ENCODE measurements around the gene ZNF599.

The ZNF599 gene

DNA sequence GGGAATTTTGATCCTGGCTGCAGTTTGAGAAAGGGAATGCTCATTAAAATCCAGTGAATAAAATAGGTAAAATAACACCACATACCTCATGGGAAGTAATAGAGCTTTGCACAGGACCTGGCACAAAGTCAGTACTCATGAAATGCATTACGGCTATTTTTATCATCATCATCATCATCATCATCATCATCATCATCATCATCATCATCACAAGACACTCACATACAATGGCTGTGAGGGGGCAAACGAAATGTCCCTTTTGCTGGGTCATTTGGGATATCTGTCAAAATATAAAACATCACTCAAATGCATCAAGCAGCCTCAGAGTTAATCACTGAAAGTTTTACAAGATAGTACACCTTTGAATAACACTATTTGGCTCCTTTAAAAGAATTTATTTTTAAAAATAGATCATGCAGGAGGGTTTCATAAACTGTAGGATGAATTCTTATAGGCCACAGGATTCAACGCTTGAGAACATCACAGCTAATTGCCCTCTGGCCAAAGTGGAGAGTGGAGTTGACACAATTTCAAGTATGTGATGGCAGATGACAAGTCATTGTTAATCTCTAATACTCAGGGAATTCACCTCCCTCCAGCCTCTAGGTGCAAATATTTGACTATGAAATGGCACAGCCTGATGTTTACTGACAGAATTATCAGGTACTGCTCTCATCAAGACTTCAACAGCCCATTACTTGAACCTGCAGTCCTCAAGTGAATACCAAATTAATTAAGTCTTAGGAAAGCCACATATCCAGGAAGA is 14.2 kb upstream of the ZNF599 start:
- no peaks in the 10 kb centered on the region for H3K27me3 ChIP-seq (ENCODE audit: control insufficient read depth in 1 of 2, insufficient read depth in 2 of 2, low read length in 2 of 2)
- H3K4me3 ChIP-seq (ENCODE audit: low read length in 2 of 2), result no peak overlapping the region
- peaks cover 0 to 2% of the 10 kb centered on the region in 2 donors for H3K9me3 ChIP-seq (ENCODE audit: control insufficient read depth in 2 of 2, low read length in 2 of 2)
- H3K9ac ChIP-seq (ENCODE audit: low read length in 2 of 2), result no peak overlapping the region
- H3K27ac ChIP-seq (ENCODE audit: low read length), result no peak overlapping the region
- H3K4me1 ChIP-seq (ENCODE audit: control insufficient read depth, insufficient read depth, low read length), result no peaks in the 10 kb centered on the region
- no peaks in the 10 kb centered on the region for H3K36me3 ChIP-seq (ENCODE audit: control insufficient read depth in 2 of 2, insufficient read depth in 2 of 2, low read length in 2 of 2)

DNA sequence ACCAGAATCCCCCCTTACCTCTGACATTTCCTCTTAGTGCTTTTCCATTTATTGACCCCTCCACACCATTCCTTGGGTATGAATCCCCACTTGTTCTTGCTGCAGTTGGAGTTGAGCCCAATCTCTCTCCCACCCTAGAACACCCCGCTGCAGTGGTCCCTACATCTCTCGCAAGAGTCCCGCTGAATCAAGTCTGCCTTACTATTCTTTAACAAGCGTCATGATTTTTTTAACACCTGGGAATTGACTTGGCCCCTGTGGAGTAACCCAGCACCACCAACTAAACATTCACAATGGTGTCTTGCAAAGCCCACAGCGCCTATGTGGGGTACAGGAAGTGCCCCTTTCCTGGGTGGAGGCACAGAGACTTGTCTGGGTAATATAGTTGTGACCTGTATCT is 13.2 kb upstream of the ZNF599 start:
- Histone ChIP-seq H3K27ac (ENCODE audit: low read length) (no peak overlapping the region), H3K27me3 (ENCODE audit: control insufficient read depth in 1 of 2, insufficient read depth in 2 of 2, low read length in 2 of 2) (no peaks in the 10 kb centered on the region), H3K36me3 (ENCODE audit: control insufficient read depth in 2 of 2, insufficient read depth in 2 of 2, low read length in 2 of 2) (no peaks in the 10 kb centered on the region), H3K9me3 (ENCODE audit: control insufficient read depth in 2 of 2, low read length in 2 of 2) (peaks cover 0 to 2% of the 10 kb centered on the region in 2 donors), H3K9ac (ENCODE audit: low read length in 2 of 2) (no peak overlapping the region), H3K4me1 (ENCODE audit: control insufficient read depth, insufficient read depth, low read length) (no peaks in the 10 kb centered on the region), H3K4me3 (ENCODE audit: low read length in 2 of 2) (no peak overlapping the region)

DNA sequence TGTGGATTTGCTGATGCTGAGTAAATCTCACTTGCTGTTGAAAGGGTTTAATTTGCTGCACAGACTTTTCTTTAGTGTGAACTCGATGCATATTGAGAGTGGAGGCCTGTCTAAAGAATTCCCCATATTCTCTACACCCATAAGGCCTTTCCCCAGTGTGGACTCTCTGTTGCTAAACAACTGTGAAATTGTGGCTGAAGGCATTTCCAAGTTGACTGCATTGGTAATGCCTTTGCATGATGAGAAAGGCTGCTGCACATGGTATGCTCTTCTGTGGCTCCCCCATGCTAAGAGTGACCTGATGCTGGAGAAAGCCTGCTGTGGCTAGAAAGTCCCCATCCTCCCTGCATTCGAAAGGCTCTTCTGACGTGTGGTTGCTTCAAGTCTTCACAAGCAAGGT is 6.6 kb upstream of the ZNF599 start:
- Histone ChIP-seq H3K4me3 (ENCODE audit: low read length in 2 of 2) (no peak overlapping the region), H3K36me3 (ENCODE audit: control insufficient read depth in 2 of 2, insufficient read depth in 2 of 2, low read length in 2 of 2) (no peaks in the 10 kb centered on the region), H3K9me3 (ENCODE audit: control insufficient read depth in 2 of 2, low read length in 2 of 2) (peaks cover 0 to 3% of the 10 kb centered on the region in 2 donors), H3K27ac (ENCODE audit: low read length) (no peak overlapping the region), H3K4me1 (ENCODE audit: control insufficient read depth, insufficient read depth, low read length) (no peaks in the 10 kb centered on the region), H3K9ac (ENCODE audit: low read length in 2 of 2) (no peak overlapping the region), H3K27me3 (ENCODE audit: control insufficient read depth in 1 of 2, insufficient read depth in 2 of 2, low read length in 2 of 2) (no peaks in the 10 kb centered on the region)

DNA sequence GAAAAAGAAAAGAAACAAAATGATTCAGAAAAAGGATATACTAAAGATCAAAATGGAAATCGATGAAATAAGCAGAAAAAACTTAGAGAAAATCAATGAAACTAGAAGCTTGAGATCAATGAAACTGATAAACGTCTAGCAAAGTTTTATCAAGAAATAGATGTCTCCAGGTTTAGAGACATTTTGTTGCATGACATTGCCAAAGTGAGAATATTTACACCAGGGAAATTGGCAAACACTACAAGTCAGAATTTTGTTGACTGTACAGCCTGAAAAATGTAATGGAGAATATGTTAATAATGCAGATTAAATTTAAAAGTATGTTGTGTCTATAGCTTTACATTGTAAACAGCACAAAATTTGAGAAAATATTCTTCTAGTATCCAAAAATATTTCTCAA is 5.3 kb upstream of the ZNF599 start:
- no peak overlapping the region for H3K9ac ChIP-seq (ENCODE audit: low read length in 2 of 2)
- no peaks in the 10 kb centered on the region for H3K36me3 ChIP-seq (ENCODE audit: control insufficient read depth in 2 of 2, insufficient read depth in 2 of 2, low read length in 2 of 2)
- no peak overlapping the region for H3K27ac ChIP-seq (ENCODE audit: low read length)
- no peaks in the 10 kb centered on the region for H3K4me1 ChIP-seq (ENCODE audit: control insufficient read depth, insufficient read depth, low read length)
- no peak overlapping the region for H3K4me3 ChIP-seq (ENCODE audit: low read length in 2 of 2)
- H3K9me3 ChIP-seq (ENCODE audit: control insufficient read depth in 2 of 2, low read length in 2 of 2), result peaks cover 0 to 3% of the 10 kb centered on the region in 2 donors
- no peaks in the 10 kb centered on the region for H3K27me3 ChIP-seq (ENCODE audit: control insufficient read depth in 1 of 2, insufficient read depth in 2 of 2, low read length in 2 of 2)

DNA sequence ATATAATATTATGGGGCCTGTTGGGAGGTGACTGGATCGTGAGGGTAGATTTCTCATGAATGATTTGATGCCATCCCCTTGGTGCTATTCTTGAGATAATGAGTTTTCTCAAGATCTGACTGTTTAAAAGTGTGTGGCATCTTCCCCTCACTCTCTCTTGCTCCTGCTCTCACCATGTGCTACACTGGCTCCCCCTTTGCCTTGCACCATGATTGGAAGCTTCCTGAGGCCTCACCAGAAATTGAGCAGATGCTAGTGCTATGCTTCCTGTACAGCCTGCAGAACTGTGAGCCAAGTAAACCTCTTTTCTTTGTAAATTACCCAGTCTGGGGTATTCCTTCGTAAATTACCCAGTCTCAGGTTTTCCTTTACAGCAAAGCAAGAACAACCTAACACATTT is 1.8 kb upstream of the ZNF599 start:
- Histone ChIP-seq H3K9ac (ENCODE audit: low read length in 2 of 2) (no peak overlapping the region), H3K36me3 (ENCODE audit: control insufficient read depth in 2 of 2, insufficient read depth in 2 of 2, low read length in 2 of 2) (peaks cover 0 to 2% of the 10 kb centered on the region in 2 donors), H3K9me3 (ENCODE audit: control insufficient read depth in 2 of 2, low read length in 2 of 2) (peaks cover 0 to 3% of the 10 kb centered on the region in 2 donors), H3K27me3 (ENCODE audit: control insufficient read depth in 1 of 2, insufficient read depth in 2 of 2, low read length in 2 of 2) (no peaks in the 10 kb centered on the region), H3K4me3 (ENCODE audit: low read length in 2 of 2) (no peak overlapping the region), H3K4me1 (ENCODE audit: control insufficient read depth, insufficient read depth, low read length) (peaks cover 11% of the 10 kb centered on the region), H3K27ac (ENCODE audit: low read length) (no peak overlapping the region)

DNA sequence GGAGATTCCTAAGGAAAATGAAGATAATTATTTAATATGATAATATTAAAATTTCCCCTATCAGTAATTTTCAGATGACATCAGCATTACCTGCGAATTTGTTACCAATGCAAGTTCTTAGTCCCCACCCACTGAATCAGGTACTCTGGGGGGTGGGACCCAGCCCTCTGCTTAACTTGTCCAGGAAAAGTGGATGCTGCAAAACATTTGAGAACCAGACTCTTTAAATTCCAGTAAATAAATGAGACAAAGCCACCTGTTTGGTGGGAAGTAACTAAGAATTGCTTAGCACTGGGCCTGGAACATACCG is 495 bp upstream of the ZNF599 start:
- Histone ChIP-seq H3K4me1 (ENCODE audit: control insufficient read depth, insufficient read depth, low read length) (peaks cover 11% of the 10 kb centered on the region), H3K27ac (ENCODE audit: low read length) (no peak overlapping the region), H3K9me3 (ENCODE audit: control insufficient read depth in 2 of 2, low read length in 2 of 2) (peaks cover 0 to 3% of the 10 kb centered on the region in 2 donors), H3K36me3 (ENCODE audit: control insufficient read depth in 2 of 2, insufficient read depth in 2 of 2, low read length in 2 of 2) (peaks cover 7 to 9% of the 10 kb centered on the region in 2 donors), H3K4me3 (ENCODE audit: low read length in 2 of 2) (peak overlapping the region; percentile 94 to 95), H3K9ac (ENCODE audit: low read length in 2 of 2) (no peak overlapping the region), H3K27me3 (ENCODE audit: control insufficient read depth in 1 of 2, insufficient read depth in 2 of 2, low read length in 2 of 2) (no peaks in the 10 kb centered on the region)

DNA sequence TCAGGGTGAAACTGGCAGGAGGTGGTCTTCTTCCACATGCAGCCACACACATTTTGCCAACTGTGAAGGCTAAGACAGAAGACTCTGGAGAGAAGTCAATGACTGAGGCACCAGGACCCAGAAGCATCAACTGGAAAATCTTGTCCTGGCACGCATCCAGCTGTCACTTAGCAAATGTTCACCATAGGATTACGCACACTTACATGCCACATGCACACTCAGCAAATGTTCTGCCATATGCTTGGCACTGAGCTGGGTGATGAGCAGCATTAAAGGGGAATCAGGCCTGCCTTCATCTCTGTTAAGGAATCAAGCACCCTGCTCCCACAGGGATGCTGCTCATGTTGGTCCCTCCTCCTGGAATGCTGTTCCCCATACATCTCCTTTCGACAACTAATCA is 5.1 kb downstream of the ZNF599 start:
- Histone ChIP-seq H3K9me3 (ENCODE audit: control insufficient read depth in 2 of 2, low read length in 2 of 2) (peaks cover 0 to 6% of the 10 kb centered on the region in 2 donors), H3K4me1 (ENCODE audit: control insufficient read depth, insufficient read depth, low read length) (peaks cover 11% of the 10 kb centered on the region), H3K36me3 (ENCODE audit: control insufficient read depth in 2 of 2, insufficient read depth in 2 of 2, low read length in 2 of 2) (peaks cover 38 to 48% of the 10 kb centered on the region in 2 donors), H3K4me3 (ENCODE audit: low read length in 2 of 2) (no peak overlapping the region), H3K9ac (ENCODE audit: low read length in 2 of 2) (no peak overlapping the region), H3K27me3 (ENCODE audit: control insufficient read depth in 1 of 2, insufficient read depth in 2 of 2, low read length in 2 of 2) (no peaks in the 10 kb centered on the region), H3K27ac (ENCODE audit: low read length) (no peak overlapping the region)

DNA sequence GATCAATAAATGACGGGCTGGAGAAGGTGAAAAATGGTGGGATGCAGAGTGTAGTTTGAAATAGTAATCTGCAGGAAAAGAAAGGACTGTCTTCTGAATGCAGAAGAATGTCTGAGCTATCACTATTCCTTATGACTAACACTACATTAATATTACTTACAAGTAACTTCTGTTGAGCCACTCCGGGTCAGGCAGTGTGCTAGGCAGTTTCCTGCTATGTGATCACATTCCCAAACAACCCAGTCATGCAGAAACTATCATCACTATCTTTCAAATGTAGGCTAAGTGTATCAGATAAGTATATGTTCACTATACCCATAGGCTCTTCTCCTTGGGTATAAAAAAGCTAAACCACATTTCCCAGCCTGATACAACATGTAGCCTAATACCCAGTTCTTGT is 6.6 kb downstream of the ZNF599 start:
- no peak overlapping the region for H3K4me3 ChIP-seq (ENCODE audit: low read length in 2 of 2)
- H3K27me3 ChIP-seq (ENCODE audit: control insufficient read depth in 1 of 2, insufficient read depth in 2 of 2, low read length in 2 of 2), result no peaks in the 10 kb centered on the region
- no peak overlapping the region for H3K9ac ChIP-seq (ENCODE audit: low read length in 2 of 2)
- peaks cover under 1% of the 10 kb centered on the region for H3K4me1 ChIP-seq (ENCODE audit: control insufficient read depth, insufficient read depth, low read length)
- peaks cover 40 to 48% of the 10 kb centered on the region in 2 donors for H3K36me3 ChIP-seq (ENCODE audit: control insufficient read depth in 2 of 2, insufficient read depth in 2 of 2, low read length in 2 of 2)
- H3K27ac ChIP-seq (ENCODE audit: low read length), result no peak overlapping the region
- peaks cover 5 to 6% of the 10 kb centered on the region in 2 donors for H3K9me3 ChIP-seq (ENCODE audit: control insufficient read depth in 2 of 2, low read length in 2 of 2)

DNA sequence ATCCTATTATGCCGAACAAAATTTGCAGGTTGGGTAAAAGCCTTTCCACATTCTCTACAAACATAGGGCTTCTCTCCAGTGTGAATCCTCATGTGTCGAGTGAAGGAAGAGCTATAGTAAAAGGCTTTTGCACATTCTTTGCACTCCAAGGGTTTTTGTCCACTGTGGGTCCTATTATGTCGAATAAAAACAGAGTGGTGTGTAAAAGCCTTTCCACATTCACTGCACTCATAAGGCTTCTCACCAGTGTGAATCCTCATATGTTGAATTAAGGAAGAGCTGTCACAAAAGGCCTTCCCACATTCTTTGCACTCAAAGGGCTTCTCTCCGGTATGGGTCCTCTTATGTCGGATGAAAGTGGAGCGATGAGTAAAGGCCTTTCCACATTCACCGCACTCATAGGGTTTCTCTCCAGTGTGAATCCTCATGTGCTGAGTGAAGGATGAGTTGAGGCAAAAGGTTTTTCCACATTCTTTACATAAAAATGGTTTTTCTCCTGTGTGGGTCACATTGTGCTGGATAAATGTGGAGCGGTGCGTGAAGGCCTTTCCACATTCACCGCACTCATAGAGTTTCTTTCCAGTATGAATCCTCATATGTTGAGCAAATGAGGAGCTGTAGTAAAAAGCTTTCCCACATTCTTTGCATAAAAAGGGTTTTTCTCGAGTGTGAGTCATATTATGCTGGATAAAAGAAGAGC is 13.6 kb downstream of the ZNF599 start:
- no peak overlapping the region for H3K27ac ChIP-seq (ENCODE audit: low read length)
- no peak overlapping the region for H3K9ac ChIP-seq (ENCODE audit: low read length in 2 of 2)
- peaks cover 29 to 32% of the 10 kb centered on the region in 2 donors for H3K36me3 ChIP-seq (ENCODE audit: control insufficient read depth in 2 of 2, insufficient read depth in 2 of 2, low read length in 2 of 2)
- peak overlapping the region in 1 of 2 donors; percentile 41 for H3K4me3 ChIP-seq (ENCODE audit: low read length in 2 of 2)
- peaks cover 45 to 50% of the 10 kb centered on the region in 2 donors for H3K9me3 ChIP-seq (ENCODE audit: control insufficient read depth in 2 of 2, low read length in 2 of 2)
- H3K27me3 ChIP-seq (ENCODE audit: control insufficient read depth in 1 of 2, insufficient read depth in 2 of 2, low read length in 2 of 2), result no peaks in the 10 kb centered on the region
- no peaks in the 10 kb centered on the region for H3K4me1 ChIP-seq (ENCODE audit: control insufficient read depth, insufficient read depth, low read length)

DNA sequence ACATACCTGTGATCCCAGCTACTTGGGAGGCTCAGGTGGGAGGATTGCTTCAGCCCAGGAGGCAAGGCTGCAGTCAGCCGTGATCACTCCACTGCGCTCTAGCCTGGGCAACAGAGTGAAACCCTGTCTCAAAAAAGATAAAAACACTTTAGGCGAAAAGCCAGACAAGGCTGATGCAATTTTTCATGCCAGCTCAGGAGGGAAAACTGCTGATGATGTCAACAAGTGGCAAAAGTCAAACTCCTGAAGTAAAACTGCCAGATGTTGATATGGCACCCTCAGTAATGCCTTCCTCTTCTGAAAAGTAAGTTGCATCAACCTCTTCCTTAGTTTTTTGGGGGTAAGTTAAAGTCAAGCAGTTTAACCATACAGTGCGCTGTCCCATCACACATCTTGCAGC is 15.6 kb downstream of the ZNF599 start:
- peaks cover 49 to 53% of the 10 kb centered on the region in 2 donors for H3K9me3 ChIP-seq (ENCODE audit: control insufficient read depth in 2 of 2, low read length in 2 of 2)
- H3K36me3 ChIP-seq (ENCODE audit: control insufficient read depth in 2 of 2, insufficient read depth in 2 of 2, low read length in 2 of 2), result peaks cover 26 to 27% of the 10 kb centered on the region in 2 donors

More for the DNA sequence above, 15.6 kb downstream of the ZNF599 start:
- Histone ChIP-seq H3K4me1 (ENCODE audit: control insufficient read depth, insufficient read depth, low read length) (no peaks in the 10 kb centered on the region), H3K9ac (ENCODE audit: low read length in 2 of 2) (no peak overlapping the region), H3K27me3 (ENCODE audit: control insufficient read depth in 1 of 2, insufficient read depth in 2 of 2, low read length in 2 of 2) (no peaks in the 10 kb centered on the region), H3K27ac (ENCODE audit: low read length) (no peak overlapping the region), H3K4me3 (ENCODE audit: low read length in 2 of 2) (no peak overlapping the region)
